HG03460 (cell line): ENCODE results near the gene FAM222A.
"Not testable (repeated sequence)": the region's sequence is repeated elsewhere in the genome, so short reads cannot be mapped to it uniquely, and the experiment has no call there.

Experiments used
- ATAC-seq: cut with Tn5 transposase; IDR thresholded peaks from one replicate; pipeline ENCODE4 v1.9.1; 2021; ENCODE audit not compliant: unreplicated experiment

FAM222A gene

GRCh38 chr12:109693653-109694600, 19.7 kb upstream of the FAM222A start:
- no peak for ATAC-seq

GRCh38 chr12:109694629-109695028, 19.0 kb upstream of the FAM222A start:
- not testable (repeated sequence) for ATAC-seq

GRCh38 chr12:109695416-109695815, 18.2 kb upstream of the FAM222A start:
- no peak for ATAC-seq

GRCh38 chr12:109695961-109696461, 17.6 kb upstream of the FAM222A start:
- no peak for ATAC-seq

- ATAC-seq, result no peak
These were observed 16.9 kb upstream of the FAM222A start for GRCh38 chr12:109696485-109697269.

- no peak for ATAC-seq
These were observed 16.4 kb upstream of the FAM222A start for GRCh38 chr12:109697270-109697553.

- no peak for ATAC-seq
These were observed 15.7 kb upstream of the FAM222A start for GRCh38 chr12:109697877-109698468.

- ATAC-seq, result no peak
These were observed 14.8 kb upstream of the FAM222A start for GRCh38 chr12:109698820-109699219.

GRCh38 chr12:109701064-109701463, 12.6 kb upstream of the FAM222A start:
- no peak for ATAC-seq

GRCh38 chr12:109702111-109702841, 11.3 kb upstream of the FAM222A start:
- no peak for ATAC-seq

- ATAC-seq, result no peak
These were observed 9.9 kb upstream of the FAM222A start for GRCh38 chr12:109703684-109704083.

GRCh38 chr12:109704371-109705098, 9.1 kb upstream of the FAM222A start:
- no peak for ATAC-seq

GRCh38 chr12:109705291-109705690, 8.3 kb upstream of the FAM222A start:
- ATAC-seq, result no peak

- no peak for ATAC-seq
These were observed 7.3 kb upstream of the FAM222A start for GRCh38 chr12:109706398-109706746.

- ATAC-seq, result no peak
These were observed 6.7 kb upstream of the FAM222A start for GRCh38 chr12:109706747-109707469.

GRCh38 chr12:109707470-109707821, 6.2 kb upstream of the FAM222A start:
- no peak for ATAC-seq

- ATAC-seq, result no peak
These were observed 4.7 kb upstream of the FAM222A start for GRCh38 chr12:109708939-109709338.

GRCh38 chr12:109709401-109709991, 4.1 kb upstream of the FAM222A start:
- ATAC-seq, result no peak

GRCh38 chr12:109710205-109710746, 3.3 kb upstream of the FAM222A start:
- no peak for ATAC-seq
